Muscle of leg (tissue), 11 donors: ENCODE results near the gene AP2S1. TPM values are rescaled to one million over a fixed set of nuclear protein-coding genes. Genes with fewer than 3 reads are reported as not detected.
"Not testable (repeated sequence)": the region's sequence is repeated elsewhere in the genome, so short reads cannot be mapped to it uniquely, and the experiment has no call there.

Source experiments
- DNase-seq: peaks from one replicate; pipeline ENCODE4 v3.0.0; 2013
- H3K27ac ChIP-seq: one replicate; pipeline ENCODE4 v1.5.1; 2013; ENCODE audit warnings: mild to moderate bottlenecking, low read length, control low read depth
- H3K27me3 ChIP-seq: one replicate; pipeline ENCODE4 v1.6.1; 2013; ENCODE audit warnings: low read length; ENCODE audit not compliant: control insufficient read depth, insufficient read depth
- H3K36me3 ChIP-seq: one replicate; pipeline ENCODE4 v1.6.1; 2013; ENCODE audit warnings: low read length; ENCODE audit not compliant: control insufficient read depth, insufficient read depth
- H3K4me1 ChIP-seq: one replicate; pipeline ENCODE4 v1.6.1; 2013; ENCODE audit warnings: low read length; ENCODE audit not compliant: control insufficient read depth, insufficient read depth
- H3K4me3 ChIP-seq: one replicate; pipeline ENCODE4 v1.5.1; 2013; ENCODE audit warnings: low read length, control low read depth
- H3K9me3 ChIP-seq: replicated peaks from 2 replicates; pipeline ENCODE4 v1.6.1; 2013; ENCODE audit warnings: low read depth, low read length; ENCODE audit not compliant: control insufficient read depth
- WGBS: methylation state at CpG from one replicate; pipeline ENCODE4 v1.1.5; 2013; ENCODE audit warnings: missing lambda C conversion rate; ENCODE audit not compliant: insufficient coverage; 5-methylcytosine and 5-hydroxymethylcytosine counted together
- polyA plus RNA-seq, 8 donors: library from polyadenylated mRNA; unstranded; fragments of 120-200 nt; gene quantifications; one replicate each; pipeline versions ENCODE4 v1.2.1 to v1.2.3, GENCODE V29; 2013; ENCODE audit warnings: inconsistent platforms in 1 of 8, low replicate concordance in 1 of 8; ENCODE audit not compliant: insufficient read length in 8 of 8, insufficient read depth in 1 of 8
- total RNA-seq: library from RNA; stranded (reverse); fragments of 120-200 nt; gene quantifications from one replicate; pipeline ENCODE4 v1.2.4, GENCODE V29; 2013

The AP2S1 gene
- total and polyA plus RNA-seq, 9 donors, result 52.8 to 72.3 (median 67.3) TPM

- 80% methylated on average over 1 of the region's 5 CpGs for WGBS
- not testable (repeated sequence) for DNase-seq, H3K4me1 ChIP-seq, H3K9me3 ChIP-seq, H3K4me3 ChIP-seq, H3K27ac ChIP-seq, H3K36me3 ChIP-seq, H3K27me3 ChIP-seq
Observed at GRCh38 chr19:46871173-46871572, 20.5 kb upstream of the AP2S1 start.

GRCh38 chr19:46868025-46868802, 17.6 kb upstream of the AP2S1 start:
- DNase-seq, result no peak
- Histone ChIP-seq H3K27ac (no peak overlapping the region), H3K36me3 (peaks cover 3% of the 10 kb centered on the region), H3K27me3 (no peaks in the 10 kb centered on the region), H3K4me1 (peaks cover 15% of the 10 kb centered on the region), H3K4me3 (no peak overlapping the region), H3K9me3 (no peaks in the 10 kb centered on the region)
- no CpG with 5 or more reads among the region's 4 CpGs for WGBS

GRCh38 chr19:46867170-46867569, 16.5 kb upstream of the AP2S1 start:
- Histone ChIP-seq H3K27me3 (no peaks in the 10 kb centered on the region), H3K36me3 (peaks cover 3% of the 10 kb centered on the region), H3K4me3 (no peak overlapping the region), H3K4me1 (peaks cover 26% of the 10 kb centered on the region), H3K9me3 (no peaks in the 10 kb centered on the region), H3K27ac (no peak overlapping the region)
- WGBS, result no CpG with 5 or more reads among the region's 3 CpGs
- no peak for DNase-seq

GRCh38 chr19:46866407-46867136, 15.9 kb upstream of the AP2S1 start:
- Histone ChIP-seq H3K4me1 (peaks cover 30% of the 10 kb centered on the region), H3K27ac (no peak overlapping the region)
- no CpG with 5 or more reads among the region's 3 CpGs for WGBS

GRCh38 chr19:46863818-46864629, 13.4 kb upstream of the AP2S1 start:
- WGBS, result 29% methylated on average over 3 of the region's 6 CpGs
- Histone ChIP-seq H3K27ac (peak overlapping the region; percentile 32), H3K9me3 (no peaks in the 10 kb centered on the region), H3K4me3 (no peak overlapping the region), H3K27me3 (no peaks in the 10 kb centered on the region), H3K4me1 (peaks cover 35% of the 10 kb centered on the region), H3K36me3 (peaks cover 3% of the 10 kb centered on the region)
- no peak for DNase-seq

More at GRCh38 chr19:46866407-46867136, 15.9 kb upstream of the AP2S1 start:
- H3K36me3 ChIP-seq, result peaks cover 3% of the 10 kb centered on the region
- no peaks in the 10 kb centered on the region for H3K27me3 ChIP-seq
- no peak overlapping the region for H3K4me3 ChIP-seq
- no peaks in the 10 kb centered on the region for H3K9me3 ChIP-seq
- no peak for DNase-seq

GRCh38 chr19:46862974-46863632, 12.5 kb upstream of the AP2S1 start:
- Histone ChIP-seq H3K4me3 (peak overlapping the region; percentile 75), H3K36me3 (peaks cover 3% of the 10 kb centered on the region), H3K4me1 (peaks cover 35% of the 10 kb centered on the region), H3K27ac (no peak overlapping the region), H3K27me3 (no peaks in the 10 kb centered on the region), H3K9me3 (no peaks in the 10 kb centered on the region)
- WGBS, result 0% methylated on average over 3 of the region's 4 CpGs
- no peak for DNase-seq

- peaks cover 35% of the 10 kb centered on the region for H3K4me1 ChIP-seq
- H3K27ac ChIP-seq, result peak overlapping the region; percentile 80
- 4% methylated on average over 9 of the region's 9 CpGs for WGBS
- no peaks in the 10 kb centered on the region for H3K9me3 ChIP-seq
- peaks cover 3% of the 10 kb centered on the region for H3K36me3 ChIP-seq
- peak overlapping the region; percentile 75 for H3K4me3 ChIP-seq
- no peak for DNase-seq
- H3K27me3 ChIP-seq, result no peaks in the 10 kb centered on the region
Observed at GRCh38 chr19:46862503-46862834, 11.8 kb upstream of the AP2S1 start.

GRCh38 chr19:46861691-46862502, 11.3 kb upstream of the AP2S1 start:
- Histone ChIP-seq H3K27me3 (no peaks in the 10 kb centered on the region), H3K4me3 (peak overlapping the region; percentile 75), H3K4me1 (peaks cover 35% of the 10 kb centered on the region), H3K36me3 (peaks cover 3% of the 10 kb centered on the region), H3K9me3 (no peaks in the 10 kb centered on the region), H3K27ac (peak overlapping the region; percentile 80)
- WGBS, result 0% methylated on average over 19 of the region's 19 CpGs
- DNase-seq, result peak; percentile 75
